Measurements from ENCODE around the gene GPR107. TPM values are rescaled to one million over a fixed set of nuclear protein-coding genes. Genes with fewer than 3 reads are reported as not detected.
A peak's percentile ranks its signal among the peaks of the same experiment; 100 is the strongest.

GPR107 gene
- total and polyA plus RNA-seq, 12 donors: 8.9 to 45.9 (median 30.8) TPM

DNA sequence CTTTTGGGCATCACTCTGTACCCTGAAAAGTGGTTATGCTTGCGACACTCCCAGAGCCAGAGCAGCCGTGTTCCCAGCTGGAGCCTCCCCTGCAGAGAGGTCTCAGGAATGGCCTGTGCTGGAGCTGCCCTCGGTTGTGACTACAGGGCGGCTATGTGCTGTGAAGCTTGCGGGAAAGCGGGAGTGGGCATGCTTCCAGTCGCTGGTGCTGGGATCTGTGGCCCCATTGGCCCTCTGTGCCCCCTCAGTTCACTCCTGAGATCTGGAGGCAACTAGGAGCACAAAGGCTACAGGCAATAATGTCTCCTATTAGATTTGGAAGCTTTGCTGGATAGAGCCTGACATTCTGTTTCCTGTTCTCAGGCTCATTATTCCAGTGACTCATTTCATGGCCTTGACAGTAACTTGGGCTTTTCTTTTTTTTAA is 56.9 kb downstream of the GPR107 start:
- Histone ChIP-seq H3K36me3 (replicated peaks in 1 of 2) (peaks cover 0 to 35% of the 10 kb centered on the region in 2 donors), H3K4me1 (replicated peaks in 1 of 2) (peaks cover 7 to 29% of the 10 kb centered on the region in 2 donors), H3K27ac (peak overlapping the region; percentile 16 to 90 (median 71)), H3K27me3 (no peaks in the 10 kb centered on the region), H3K4me3 (no peak overlapping the region), H3K9me3 (replicated peaks in 1 of 3) (no peaks in the 10 kb centered on the region)
- peak in 4 of 7 donors; percentile 39 to 68 (median 46) for DNase-seq
- intact Hi-C loops (cut with DNase I): loop anchor here in 1 of 2 donors (10.0 kb wide), 1 partner anchor 74 kb away; no protein-coding TSS in a partner anchor
- TF ChIP-seq, protein P1, sequence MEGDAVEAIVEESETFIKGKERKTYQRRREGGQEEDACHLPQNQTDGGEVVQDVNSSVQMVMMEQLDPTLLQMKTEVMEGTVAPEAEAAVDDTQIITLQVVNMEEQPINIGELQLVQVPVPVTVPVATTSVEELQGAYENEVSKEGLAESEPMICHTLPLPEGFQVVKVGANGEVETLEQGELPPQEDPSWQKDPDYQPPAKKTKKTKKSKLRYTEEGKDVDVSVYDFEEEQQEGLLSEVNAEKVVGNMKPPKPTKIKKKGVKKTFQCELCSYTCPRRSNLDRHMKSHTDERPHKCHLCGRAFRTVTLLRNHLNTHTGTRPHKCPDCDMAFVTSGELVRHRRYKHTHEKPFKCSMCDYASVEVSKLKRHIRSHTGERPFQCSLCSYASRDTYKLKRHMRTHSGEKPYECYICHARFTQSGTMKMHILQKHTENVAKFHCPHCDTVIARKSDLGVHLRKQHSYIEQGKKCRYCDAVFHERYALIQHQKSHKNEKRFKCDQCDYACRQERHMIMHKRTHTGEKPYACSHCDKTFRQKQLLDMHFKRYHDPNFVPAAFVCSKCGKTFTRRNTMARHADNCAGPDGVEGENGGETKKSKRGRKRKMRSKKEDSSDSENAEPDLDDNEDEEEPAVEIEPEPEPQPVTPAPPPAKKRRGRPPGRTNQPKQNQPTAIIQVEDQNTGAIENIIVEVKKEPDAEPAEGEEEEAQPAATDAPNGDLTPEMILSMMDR (IDR thresholded peaks at IDR 0.05): no peak
- TF ChIP-seq POLR2A (IDR thresholded peaks at IDR 0.05): peak in 1 of 2 donors; percentile 18
- 30 to 52% (median 38%) methylated on average over 2 to 7 of the region's 7 CpGs for WGBS, 4 donors

GRCh38 chr9:130111786-130112537 is 58.3 kb downstream of the GPR107 start:
- WGBS, 4 donors: 78 to 91% (median 81%) methylated on average over 22 to 30 of the region's 30 CpGs
- H3K27me3 ChIP-seq: no peaks in the 10 kb centered on the region
- H3K4me3 ChIP-seq: no peak overlapping the region
- no peak for TF ChIP-seq POLR2A (IDR thresholded peaks at IDR 0.05)
- TF ChIP-seq, protein P1 (IDR thresholded peaks at IDR 0.05): peak in 1 of 6 experiments; percentile 8
- intact Hi-C loops (cut with DNase I): loop anchor here in 1 of 2 donors (10.0 kb wide), 1 partner anchor 73 kb away; no protein-coding TSS in a partner anchor
- peaks cover 0 to 30% of the 10 kb centered on the region in 2 donors for H3K36me3 ChIP-seq (replicated peaks in 1 of 2)
- DNase-seq: peak in 1 of 7 donors; percentile 72
- no peaks in the 10 kb centered on the region for H3K9me3 ChIP-seq (replicated peaks in 1 of 3)
- H3K27ac ChIP-seq: peak overlapping the region in 3 of 5 donors; percentile 41 to 90 (median 87)
- peaks cover 7 to 38% of the 10 kb centered on the region in 2 donors for H3K4me1 ChIP-seq (replicated peaks in 1 of 2)

GRCh38 chr9:130112538-130113151 is 58.9 kb downstream of the GPR107 start:
- Histone ChIP-seq H3K36me3 (replicated peaks in 1 of 2) (peaks cover 0 to 26% of the 10 kb centered on the region in 2 donors), H3K4me1 (replicated peaks in 1 of 2) (peaks cover 7 to 44% of the 10 kb centered on the region in 2 donors), H3K27ac (peak overlapping the region; percentile 28 to 90 (median 50)), H3K4me3 (no peak overlapping the region), H3K9me3 (replicated peaks in 1 of 3) (no peaks in the 10 kb centered on the region), H3K27me3 (no peaks in the 10 kb centered on the region)
- DNase-seq: peak in 5 of 7 donors; percentile 54 to 79 (median 75)
- 35 to 56% (median 49%) methylated on average over 3 of the region's 3 CpGs for WGBS, 4 donors
- no peak for TF ChIP-seq POLR2A (IDR thresholded peaks at IDR 0.05)
- TF ChIP-seq, protein P1 (IDR thresholded peaks at IDR 0.05): no peak
- intact Hi-C loops (cut with DNase I): loop anchor here in 1 of 2 donors (10.0 kb wide), 1 partner anchor 72 kb away; no protein-coding TSS in a partner anchor

GRCh38 chr9:130114741-130115140 is 61.0 kb downstream of the GPR107 start:
- H3K36me3 ChIP-seq (replicated peaks in 1 of 2): peaks cover 0 to 13% of the 10 kb centered on the region in 2 donors

More at GRCh38 chr9:130114741-130115140, 61.0 kb downstream of the GPR107 start:
- H3K4me1 ChIP-seq (replicated peaks in 1 of 2): peaks cover 17 to 52% of the 10 kb centered on the region in 2 donors
- no peak overlapping the region for H3K27ac ChIP-seq
- no peak overlapping the region for H3K4me3 ChIP-seq
- no peaks in the 10 kb centered on the region for H3K27me3 ChIP-seq
- intact Hi-C loops (cut with DNase I): loop anchor here in 1 of 2 donors (10.0 kb wide), 1 partner anchor 70 kb away; no protein-coding TSS in a partner anchor
- DNase-seq: no peak
- no peaks in the 10 kb centered on the region for H3K9me3 ChIP-seq (replicated peaks in 1 of 3)
- no peak for TF ChIP-seq POLR2A (IDR thresholded peaks at IDR 0.05)
- TF ChIP-seq, protein P1 (IDR thresholded peaks at IDR 0.05): no peak
